Prostate gland (tissue), 2 donors: Measurements from ENCODE around the gene RNF213. TPM values are rescaled to one million over a fixed set of nuclear protein-coding genes. Genes with fewer than 3 reads are reported as not detected.
A peak's percentile ranks its signal among the peaks of the same experiment; 100 is the strongest.

Experiments
- DNase-seq: peaks from one replicate; pipeline ENCODE4 v3.0.0-alpha.2; 2019; ENCODE audit warnings: low spot score
- H3K27ac ChIP-seq, 2 donors: fragments of 200-600 bp; sonication (generic); 2 replicates each; pipeline ENCODE4 v1.5.1; 2017 to 2019
- H3K27me3 ChIP-seq: fragments of 200-600 bp; sonication (generic); replicated peaks from 2 replicates; pipeline ENCODE4 v1.5.1; 2019; ENCODE audit not compliant: insufficient read depth
- H3K36me3 ChIP-seq, 2 donors: fragments of 200-600 bp; sonication (generic); 1 replicate in 1 of 2; 2 replicates in 1 of 2; pipeline versions ENCODE4 v1.5.1 to v1.8.1; 2017 to 2019
- H3K4me1 ChIP-seq: fragments of 200-600 bp; sonication (generic); replicated peaks from 2 replicates; pipeline ENCODE4 v1.5.1; 2019
- H3K4me3 ChIP-seq, 2 donors: fragments of 200-600 bp; sonication (generic); 2 replicates each; pipeline ENCODE4 v1.5.1; 2017 to 2019
- H3K9me3 ChIP-seq: fragments of 200-600 bp; sonication (generic); 2 replicates; pipeline ENCODE4 v1.5.1; 2017
- CTCF ChIP-seq, 4 experiments: fragments of 200-600 bp in 2 of 4; fragments of 450-650 bp in 2 of 4; sonication (generic) in 2 of 4; IDR thresholded peaks; 1 replicate in 3 of 4; 2 replicates in 1 of 4; pipeline ENCODE4 v1.5.1; 2016 to 2019; ENCODE audit warnings: antibody characterized with exemption in 4 of 4, mild to moderate bottlenecking in 2 of 4, moderate library complexity in 2 of 4
- POLR2A ChIP-seq: fragments of 450-650 bp; IDR thresholded peaks from one replicate; pipeline ENCODE4 v1.6.1; 2016; ENCODE audit warnings: antibody characterized with exemption, mild to moderate bottlenecking
- POLR2AphosphoS5 ChIP-seq: sonication (generic); formaldehyde crosslinking; IDR thresholded peaks from one replicate; pipeline ENCODE4 v1.6.1; 2017; ENCODE audit warnings: antibody characterized with exemption
- WGBS: methylation state at CpG from one replicate; pipeline ENCODE4 v1.1.5; 2018; 5-methylcytosine and 5-hydroxymethylcytosine counted together
- intact Hi-C: fragments of 100-400 bp; cut with DNase I; formaldehyde crosslinking; loops from one replicate; pipeline ENCODE4 v1.14.2; 2022
- total RNA-seq, 2 donors: library from RNA; depleted of rRNA; stranded (reverse); fragments of >200 nt; gene quantifications; one replicate each; pipeline ENCODE4 v1.1.0, GENCODE V29; 2016

RNF213 gene
- total RNA-seq, 2 donors from 2014 or later, result 57.7 to 112 TPM

- 86% methylated on average over 27 of the region's 27 CpGs for WGBS
- no peak for DNase-seq
- no peak for TF ChIP-seq POLR2A
- no peak for TF ChIP-seq CTCF (IDR thresholded peaks at IDR 0.05)
- no peak for TF ChIP-seq POLR2AphosphoS5
- Histone ChIP-seq H3K36me3 (no peaks in the 10 kb centered on the region), H3K9me3 (no peaks in the 10 kb centered on the region), H3K4me1 (no peaks in the 10 kb centered on the region), H3K27me3 (no peaks in the 10 kb centered on the region), H3K4me3 (no peak overlapping the region), H3K27ac (no peak overlapping the region)
- intact Hi-C loops, result loop anchor here (5.0 kb wide), 2 partner anchors 152 to 442 kb away; no protein-coding TSS in a partner anchor
Measured at GRCh38 chr17:80424878-80425765, 164.5 kb downstream of the RNF213 start.

GRCh38 chr17:80425835-80426426, 165.3 kb downstream of the RNF213 start:
- 91% methylated on average over 8 of the region's 9 CpGs for WGBS
- no peak overlapping the region for H3K27ac ChIP-seq
- H3K36me3 ChIP-seq, result no peaks in the 10 kb centered on the region
- H3K4me3 ChIP-seq, result no peak overlapping the region
- H3K27me3 ChIP-seq, result no peaks in the 10 kb centered on the region
- no peak for TF ChIP-seq POLR2AphosphoS5
- no peak for TF ChIP-seq POLR2A
- no peak for TF ChIP-seq CTCF (IDR thresholded peaks at IDR 0.05)
- no peaks in the 10 kb centered on the region for H3K4me1 ChIP-seq
- H3K9me3 ChIP-seq, result no peaks in the 10 kb centered on the region
- DNase-seq, result no peak
- intact Hi-C loops, result loop anchor here (2.0 to 5.0 kb wide), 3 partner anchors 151 to 557 kb away; no protein-coding TSS in a partner anchor

GRCh38 chr17:80426671-80427326, 166.1 kb downstream of the RNF213 start:
- TF ChIP-seq CTCF (IDR thresholded peaks at IDR 0.05), result peak; percentile 91 to 98 (median 96)
- TF ChIP-seq POLR2A, result no peak
- TF ChIP-seq POLR2AphosphoS5, result peak; percentile 35
- intact Hi-C loops, result loop anchor here (2.0 to 5.0 kb wide), 3 partner anchors 151 to 556 kb away; no protein-coding TSS in a partner anchor
- DNase-seq, result peak; percentile 33
- no peak overlapping the region for H3K4me3 ChIP-seq
- no peaks in the 10 kb centered on the region for H3K9me3 ChIP-seq
- no peak overlapping the region for H3K27ac ChIP-seq
- no peaks in the 10 kb centered on the region for H3K4me1 ChIP-seq
- no peaks in the 10 kb centered on the region for H3K27me3 ChIP-seq
- 40% methylated on average over 24 of the region's 24 CpGs for WGBS
- no peaks in the 10 kb centered on the region for H3K36me3 ChIP-seq

- 90% methylated on average over 25 of the region's 27 CpGs for WGBS
- Histone ChIP-seq H3K9me3 (no peaks in the 10 kb centered on the region), H3K4me3 (no peak overlapping the region), H3K36me3 (no peaks in the 10 kb centered on the region), H3K27ac (no peak overlapping the region), H3K4me1 (no peaks in the 10 kb centered on the region), H3K27me3 (no peaks in the 10 kb centered on the region)
- DNase-seq, result no peak
- no peak for TF ChIP-seq CTCF (IDR thresholded peaks at IDR 0.05)
- no peak for TF ChIP-seq POLR2A
- TF ChIP-seq POLR2AphosphoS5, result no peak
- intact Hi-C loops, result loop anchor here (2.0 to 5.0 kb wide), 3 partner anchors 150 to 555 kb away; no protein-coding TSS in a partner anchor
Measured at GRCh38 chr17:80427366-80428282, 167.0 kb downstream of the RNF213 start.
